ENCODE results near the gene ADCY7.

GRCh38 chr16:50363656-50364055, 97.3 kb downstream of the ADCY7 start:
- TF ChIP-seq CTCF (IDR thresholded peaks at IDR 0.05; ENCODE audit: insufficient read depth, low read length) = no peak
- TF ChIP-seq REST (IDR thresholded peaks at IDR 0.05; ENCODE audit: insufficient replicate concordance, low read depth) = no peak
- no peak for TF ChIP-seq POLR2AphosphoS5 (IDR thresholded peaks at IDR 0.05; ENCODE audit: low read depth)
- no peak for TF ChIP-seq GABPA (IDR thresholded peaks at IDR 0.05; ENCODE audit: low read depth)
- no peak for TF ChIP-seq SPI1 (IDR thresholded peaks at IDR 0.05; ENCODE audit: borderline replicate concordance, low read depth)
